Caco-2 (cell line): Measurements from ENCODE around the gene FGF16. TPM values are rescaled to one million over a fixed set of nuclear protein-coding genes. Genes with fewer than 3 reads are reported as not detected.

Source experiments
- BruUV-seq: library from RNA; stranded (reverse); fragments of 400-500 nt; replicated peaks from 2 replicates; lab custom pipeline; 2021; lab: Mats Ljungman, UMichigan
- CTCF ChIA-PET: fragments of 300-600 bp; sonication (Branson Sonifier 250); formaldehyde crosslinking; loops from one replicate; lab custom pipeline; 2022; ENCODE audit warnings: antibody characterized with exemption; lab: Charles Lee
- POLR2A ChIA-PET: fragments of 300-600 bp; sonication (Branson Sonifier 250); formaldehyde crosslinking; loops from one replicate; lab custom pipeline; 2022; ENCODE audit warnings: antibody characterized with exemption; lab: Charles Lee
- DNase-seq, 2 experiments: peaks; one replicate each; pipeline versions ENCODE4 v3.0.0 to v3.0.0-alpha.2; 2020 to 2022
- H3K27me3 ChIP-seq: replicated peaks from 2 replicates; pipeline ENCODE4 v1.6.0; 2011; ENCODE audit warnings: low read length; ENCODE audit not compliant: control insufficient read depth, insufficient read depth
- H3K36me3 ChIP-seq: 2 replicates; pipeline ENCODE4 v1.5.1; 2011; ENCODE audit warnings: low read length; ENCODE audit not compliant: control insufficient read depth, insufficient read depth
- H3K4me1 ChIP-seq: fragments of 250-450 bp; sonication (Bioruptor Pico); 2 replicates; pipeline ENCODE4 v1.5.1; 2020; ENCODE audit warnings: mild to moderate bottlenecking
- H3K4me3 ChIP-seq: 2 replicates; pipeline ENCODE4 v1.5.1; 2011; ENCODE audit warnings: low read depth, mild to moderate bottlenecking, control low read depth, low read length
- H3K9me3 ChIP-seq: fragments of 250-450 bp; sonication (Bioruptor Pico); 2 replicates; pipeline ENCODE4 v1.5.1; 2020; ENCODE audit warnings: mild to moderate bottlenecking, moderate library complexity
- H3K27ac Mint-ChIP-seq: one replicate; pipeline ENCODE4 v1.8.0; 2022; ENCODE audit warnings: mixed read lengths; ENCODE audit not compliant: unreplicated experiment
- H3K27me3 Mint-ChIP-seq: one replicate; pipeline ENCODE4 v1.8.0; 2022; ENCODE audit warnings: mixed read lengths; ENCODE audit not compliant: insufficient read depth, unreplicated experiment
- H3K36me3 Mint-ChIP-seq: one replicate; pipeline ENCODE4 v1.8.0; 2022; ENCODE audit warnings: mild to moderate bottlenecking, mixed read lengths; ENCODE audit not compliant: insufficient read depth, unreplicated experiment
- H3K4me1 Mint-ChIP-seq: one replicate; pipeline ENCODE4 v1.8.0; 2022; ENCODE audit warnings: low read depth, mixed read lengths; ENCODE audit not compliant: unreplicated experiment
- H3K4me3 Mint-ChIP-seq: one replicate; pipeline ENCODE4 v1.8.0; 2022; ENCODE audit warnings: mild to moderate bottlenecking, moderate library complexity, mixed read lengths; ENCODE audit not compliant: unreplicated experiment
- H3K9me3 Mint-ChIP-seq: one replicate; pipeline ENCODE4 v1.8.0; 2022; ENCODE audit warnings: mixed read lengths; ENCODE audit not compliant: unreplicated experiment
- intact Hi-C: fragments of 100-400 bp; cut with micrococcal nuclease; formaldehyde crosslinking; loops from one replicate; pipeline ENCODE4 v1.10.0; 2022; ENCODE audit not compliant: unreplicated experiment
- total RNA-seq: library from RNA; stranded (reverse); gene quantifications from 2 replicates; pipeline ENCODE4 v1.2.3, GENCODE V29; 2022
- TF ChIP-seq, protein P1 (sequence below), 2 experiments: fragments of 200-600 bp in 1 of 2; IDR thresholded peaks; 1 replicate in 1 of 2; 2 replicates in 1 of 2; pipeline versions ENCODE4 v1.5.1 to v1.8.0; 2011 to 2022; ENCODE audit warnings: antibody characterized with exemption in 1 of 2, control low read depth in 1 of 2, inconsistent platforms in 1 of 2, low read depth in 1 of 2, low read length in 1 of 2, mild to moderate bottlenecking in 1 of 2, moderate library complexity in 1 of 2; ENCODE audit not compliant: insufficient read depth in 1 of 2, severe bottlenecking in 1 of 2, unreplicated experiment in 1 of 2

Gene FGF16
- total RNA-seq, 1 experiment from 2014 or later = not detected

DNA sequence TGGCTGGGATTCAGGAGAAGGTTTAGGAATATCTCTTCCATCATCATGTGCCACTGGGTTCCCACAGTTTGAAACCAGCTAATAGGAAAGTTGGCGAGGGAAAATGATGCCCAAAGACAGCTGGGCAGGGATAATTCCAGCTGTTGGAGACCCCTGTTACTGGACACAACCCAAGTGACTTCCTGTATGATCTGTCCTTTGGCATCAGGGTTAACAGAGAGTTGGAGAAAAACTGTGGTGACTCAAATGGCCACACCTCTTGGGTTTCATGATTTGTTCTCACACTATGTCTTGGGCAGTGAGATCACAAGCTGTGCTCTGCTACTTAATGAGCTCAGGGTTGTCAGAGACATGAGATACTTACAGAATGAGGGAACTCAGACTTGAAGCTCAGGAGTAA, 3.8 kb downstream of the FGF16 start:
- TF ChIP-seq, protein P1, sequence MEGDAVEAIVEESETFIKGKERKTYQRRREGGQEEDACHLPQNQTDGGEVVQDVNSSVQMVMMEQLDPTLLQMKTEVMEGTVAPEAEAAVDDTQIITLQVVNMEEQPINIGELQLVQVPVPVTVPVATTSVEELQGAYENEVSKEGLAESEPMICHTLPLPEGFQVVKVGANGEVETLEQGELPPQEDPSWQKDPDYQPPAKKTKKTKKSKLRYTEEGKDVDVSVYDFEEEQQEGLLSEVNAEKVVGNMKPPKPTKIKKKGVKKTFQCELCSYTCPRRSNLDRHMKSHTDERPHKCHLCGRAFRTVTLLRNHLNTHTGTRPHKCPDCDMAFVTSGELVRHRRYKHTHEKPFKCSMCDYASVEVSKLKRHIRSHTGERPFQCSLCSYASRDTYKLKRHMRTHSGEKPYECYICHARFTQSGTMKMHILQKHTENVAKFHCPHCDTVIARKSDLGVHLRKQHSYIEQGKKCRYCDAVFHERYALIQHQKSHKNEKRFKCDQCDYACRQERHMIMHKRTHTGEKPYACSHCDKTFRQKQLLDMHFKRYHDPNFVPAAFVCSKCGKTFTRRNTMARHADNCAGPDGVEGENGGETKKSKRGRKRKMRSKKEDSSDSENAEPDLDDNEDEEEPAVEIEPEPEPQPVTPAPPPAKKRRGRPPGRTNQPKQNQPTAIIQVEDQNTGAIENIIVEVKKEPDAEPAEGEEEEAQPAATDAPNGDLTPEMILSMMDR (IDR thresholded peaks at IDR 0.05; ENCODE audit: insufficient read depth in 1 of 2, low read depth in 1 of 2, low read length in 1 of 2, severe bottlenecking in 1 of 2, unreplicated experiment in 1 of 2) = no peak
- Mint-ChIP-seq H3K4me3 (no peak overlapping the region), H3K27ac (no peak overlapping the region), H3K4me1 (no peaks in the 10 kb centered on the region), H3K27me3 (no peaks in the 10 kb centered on the region), H3K9me3 (no peaks in the 10 kb centered on the region), H3K36me3 (no peaks in the 10 kb centered on the region)
- ChIA-PET CTCF (no interaction called here), POLR2A (no interaction called here)
- intact Hi-C loops = no loop called here
- no peaks in the 10 kb centered on the region for H3K27me3 ChIP-seq
- no peak overlapping the region for H3K4me3 ChIP-seq
- DNase-seq = no peak
- BruUV-seq = no TSS peak
- no peaks in the 10 kb centered on the region for H3K36me3 ChIP-seq
- H3K4me1 ChIP-seq = no peaks in the 10 kb centered on the region
- H3K9me3 ChIP-seq = no peaks in the 10 kb centered on the region

DNA sequence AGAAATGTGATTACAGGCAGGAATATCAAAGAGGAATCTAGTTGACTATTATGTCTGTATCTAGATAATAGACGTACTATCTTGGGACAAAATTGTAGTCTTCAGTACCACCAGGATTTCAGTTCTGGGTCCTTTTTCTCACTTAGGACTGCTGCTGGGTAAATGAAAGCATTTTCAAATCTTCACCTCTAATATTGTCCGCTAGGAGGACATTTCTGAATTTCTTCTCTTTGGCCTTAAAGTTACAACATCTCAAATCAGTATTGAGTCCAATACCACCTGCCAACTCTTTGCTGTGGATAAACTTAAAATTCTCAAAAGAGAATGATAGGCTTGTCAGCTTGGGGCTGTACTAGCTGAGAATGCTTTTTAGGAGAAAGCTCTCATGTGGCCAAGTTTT, 6.0 kb downstream of the FGF16 start:
- Histone ChIP-seq H3K36me3 (no peaks in the 10 kb centered on the region), H3K9me3 (no peaks in the 10 kb centered on the region), H3K27me3 (no peaks in the 10 kb centered on the region), H3K4me1 (no peaks in the 10 kb centered on the region), H3K4me3 (no peak overlapping the region)
- Mint-ChIP-seq H3K27ac (no peak overlapping the region), H3K4me3 (no peak overlapping the region), H3K4me1 (no peaks in the 10 kb centered on the region), H3K36me3 (no peaks in the 10 kb centered on the region), H3K27me3 (no peaks in the 10 kb centered on the region), H3K9me3 (no peaks in the 10 kb centered on the region)
- DNase-seq = no peak
- CTCF ChIA-PET = no interaction called here
- TF ChIP-seq, protein P1 (IDR thresholded peaks at IDR 0.05; ENCODE audit: insufficient read depth in 1 of 2, low read depth in 1 of 2, low read length in 1 of 2, severe bottlenecking in 1 of 2, unreplicated experiment in 1 of 2) = no peak
- intact Hi-C loops = no loop called here
- POLR2A ChIA-PET = no interaction called here
- no TSS peak for BruUV-seq

DNA sequence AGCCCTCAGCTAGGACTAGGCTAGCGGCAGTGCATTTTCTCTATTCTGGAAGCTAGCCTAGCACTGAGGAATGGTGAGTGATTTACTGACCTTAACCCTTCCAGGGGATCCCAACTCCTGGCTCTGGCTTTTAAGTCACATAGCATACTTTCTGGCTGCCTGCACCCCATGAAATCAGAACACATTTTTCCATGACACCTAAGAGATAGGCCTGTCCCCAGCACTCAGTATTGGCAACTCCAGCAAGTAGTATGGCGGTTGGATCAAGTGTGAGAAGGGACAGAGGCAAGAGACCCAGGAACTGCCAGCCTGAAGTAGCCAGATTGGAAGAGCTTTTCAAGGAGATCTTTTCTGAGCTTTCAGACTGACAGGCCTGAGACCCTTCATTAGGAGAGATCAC, 8.2 kb downstream of the FGF16 start:
- no peaks in the 10 kb centered on the region for H3K4me1 ChIP-seq
- ChIA-PET POLR2A (no interaction called here), CTCF (no interaction called here)
- H3K4me1 Mint-ChIP-seq = no peaks in the 10 kb centered on the region
- BruUV-seq = no TSS peak
- no peaks in the 10 kb centered on the region for H3K27me3 ChIP-seq
- intact Hi-C loops = no loop called here
- no peak overlapping the region for H3K4me3 Mint-ChIP-seq
- H3K27me3 Mint-ChIP-seq = no peaks in the 10 kb centered on the region
- no peaks in the 10 kb centered on the region for H3K9me3 Mint-ChIP-seq
- H3K9me3 ChIP-seq = no peaks in the 10 kb centered on the region
- TF ChIP-seq, protein P1 (IDR thresholded peaks at IDR 0.05; ENCODE audit: insufficient read depth in 1 of 2, low read depth in 1 of 2, low read length in 1 of 2, severe bottlenecking in 1 of 2, unreplicated experiment in 1 of 2) = no peak
- no peak for DNase-seq
- no peaks in the 10 kb centered on the region for H3K36me3 ChIP-seq
- H3K27ac Mint-ChIP-seq = no peak overlapping the region
- H3K36me3 Mint-ChIP-seq = no peaks in the 10 kb centered on the region
- no peak overlapping the region for H3K4me3 ChIP-seq
